Mucosa of stomach (tissue), 1 donor: ENCODE results near the gene TTC9C.
"Not testable (repeated sequence)": the region's sequence is repeated elsewhere in the genome, so short reads cannot be mapped to it uniquely, and the experiment has no call there.

ENCODE experiments used
- H3K27me3 ChIP-seq: one replicate; pipeline ENCODE4 v1.7.0; 2013; ENCODE audit warnings: mild to moderate bottlenecking, low read length; ENCODE audit not compliant: control insufficient read depth, insufficient read depth
- H3K36me3 ChIP-seq: one replicate; pipeline ENCODE4 v1.7.0; 2013; ENCODE audit warnings: low read length; ENCODE audit not compliant: control insufficient read depth, insufficient read depth
- H3K4me1 ChIP-seq: one replicate; pipeline ENCODE4 v1.7.0; 2013; ENCODE audit warnings: mild to moderate bottlenecking, low read length; ENCODE audit not compliant: control insufficient read depth, insufficient read depth
- H3K4me3 ChIP-seq: one replicate; pipeline ENCODE4 v1.7.0; 2013; ENCODE audit warnings: low read length
- H3K9ac ChIP-seq: one replicate; pipeline ENCODE4 v1.7.0; 2013; ENCODE audit warnings: mild to moderate bottlenecking, low read length, moderate library complexity
- H3K9me3 ChIP-seq: one replicate; pipeline ENCODE4 v1.7.0; 2013; ENCODE audit warnings: mild to moderate bottlenecking, low read length, moderate library complexity; ENCODE audit not compliant: control insufficient read depth
- donor health status: Pancreatic carcinoma.

Gene TTC9C

DNA sequence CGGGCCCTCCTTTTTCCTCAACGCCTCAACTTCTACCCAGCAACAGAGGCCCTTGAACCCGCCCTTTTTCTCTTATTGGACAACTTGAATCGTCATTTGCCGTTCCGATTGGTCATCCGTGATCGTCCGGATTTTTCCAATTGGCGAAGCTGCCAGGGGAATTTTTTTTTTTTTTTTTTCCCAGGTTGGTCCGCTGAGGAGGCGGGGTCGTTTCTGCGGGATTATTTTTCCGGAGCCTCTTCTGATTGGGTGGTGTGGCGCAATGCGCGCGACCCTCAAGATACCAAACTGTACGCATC is 465 bp upstream of the TTC9C start:
- Histone ChIP-seq H3K9ac (peak overlapping the region; percentile 73), H3K27me3 (no peaks in the 10 kb centered on the region), H3K9me3 (no peaks in the 10 kb centered on the region), H3K4me3 (peak overlapping the region; percentile 98), H3K36me3 (peaks cover 10% of the 10 kb centered on the region), H3K4me1 (peaks cover 16% of the 10 kb centered on the region)

DNA sequence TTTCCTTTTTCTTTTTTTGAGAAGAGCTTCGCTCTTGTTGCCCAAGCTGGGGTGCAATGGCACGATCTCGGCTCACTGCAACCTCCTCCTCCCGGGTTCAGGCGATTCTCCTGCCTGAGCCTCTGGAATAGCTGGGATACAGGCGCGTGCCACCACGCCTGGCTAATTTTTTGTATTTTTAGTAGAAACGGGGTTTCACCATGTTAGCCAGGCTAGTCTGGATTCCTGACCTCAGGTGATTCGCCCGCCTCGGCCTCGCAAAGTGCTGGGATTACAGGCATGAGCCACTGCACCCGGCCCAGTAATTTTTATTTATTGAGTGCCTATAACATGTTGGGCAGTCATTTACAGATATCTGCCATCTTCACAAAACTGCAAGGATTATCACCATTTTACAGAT is 1.8 kb downstream of the TTC9C start:
- H3K36me3 ChIP-seq, H3K9me3 ChIP-seq, H3K27me3 ChIP-seq, H3K9ac ChIP-seq, H3K4me1 ChIP-seq: not testable (repeated sequence)
- peak overlapping the region; percentile 9 for H3K4me3 ChIP-seq

DNA sequence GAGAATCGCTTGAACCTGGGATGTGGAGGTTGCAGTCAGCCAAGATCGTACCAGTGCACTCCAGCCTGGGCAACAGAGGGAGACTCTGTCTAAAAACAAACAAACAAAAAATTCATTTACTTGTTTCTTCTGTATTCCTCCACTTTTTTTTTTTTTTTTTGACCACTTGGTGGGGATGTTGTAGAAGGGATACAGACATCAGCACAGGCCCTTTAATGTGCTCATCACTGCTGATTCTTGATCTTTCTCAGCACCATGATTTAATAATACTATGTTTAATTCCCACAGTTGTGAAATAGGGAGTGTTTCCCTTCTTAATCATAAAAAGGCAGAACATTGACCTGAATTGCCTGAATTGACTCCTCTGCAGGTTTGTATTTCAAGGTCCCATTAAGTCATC is 4.5 kb downstream of the TTC9C start:
- no peaks in the 10 kb centered on the region for H3K27me3 ChIP-seq
- H3K36me3 ChIP-seq = no peaks in the 10 kb centered on the region
- H3K9ac ChIP-seq = no peak overlapping the region
- H3K4me3 ChIP-seq = no peak overlapping the region
- H3K9me3 ChIP-seq = no peaks in the 10 kb centered on the region
- H3K4me1 ChIP-seq = peaks cover 5% of the 10 kb centered on the region

DNA sequence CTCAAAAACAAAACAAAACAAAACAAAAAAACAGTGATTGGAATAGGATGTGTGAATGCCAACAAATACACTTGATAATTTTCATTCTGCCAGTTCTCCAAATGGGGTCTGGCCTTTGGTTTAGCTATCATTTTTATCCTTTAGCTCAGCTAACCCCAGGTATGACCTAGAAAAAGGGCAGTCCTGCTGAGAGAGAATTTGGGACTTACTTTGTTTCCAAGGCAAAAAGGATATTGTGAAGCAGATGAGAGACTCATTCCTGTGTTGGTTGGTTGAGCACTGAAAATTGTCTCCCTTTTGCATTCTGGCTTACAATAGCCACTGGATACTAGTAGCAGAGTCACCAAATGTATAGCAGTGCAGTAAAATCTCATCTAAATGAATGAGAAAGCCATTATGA is 8.9 kb downstream of the TTC9C start:
- no peak overlapping the region for H3K9ac ChIP-seq
- H3K4me1 ChIP-seq = no peaks in the 10 kb centered on the region
- H3K9me3 ChIP-seq = no peaks in the 10 kb centered on the region
- peaks cover 7% of the 10 kb centered on the region for H3K36me3 ChIP-seq
- H3K4me3 ChIP-seq = no peak overlapping the region
- H3K27me3 ChIP-seq = no peaks in the 10 kb centered on the region

DNA sequence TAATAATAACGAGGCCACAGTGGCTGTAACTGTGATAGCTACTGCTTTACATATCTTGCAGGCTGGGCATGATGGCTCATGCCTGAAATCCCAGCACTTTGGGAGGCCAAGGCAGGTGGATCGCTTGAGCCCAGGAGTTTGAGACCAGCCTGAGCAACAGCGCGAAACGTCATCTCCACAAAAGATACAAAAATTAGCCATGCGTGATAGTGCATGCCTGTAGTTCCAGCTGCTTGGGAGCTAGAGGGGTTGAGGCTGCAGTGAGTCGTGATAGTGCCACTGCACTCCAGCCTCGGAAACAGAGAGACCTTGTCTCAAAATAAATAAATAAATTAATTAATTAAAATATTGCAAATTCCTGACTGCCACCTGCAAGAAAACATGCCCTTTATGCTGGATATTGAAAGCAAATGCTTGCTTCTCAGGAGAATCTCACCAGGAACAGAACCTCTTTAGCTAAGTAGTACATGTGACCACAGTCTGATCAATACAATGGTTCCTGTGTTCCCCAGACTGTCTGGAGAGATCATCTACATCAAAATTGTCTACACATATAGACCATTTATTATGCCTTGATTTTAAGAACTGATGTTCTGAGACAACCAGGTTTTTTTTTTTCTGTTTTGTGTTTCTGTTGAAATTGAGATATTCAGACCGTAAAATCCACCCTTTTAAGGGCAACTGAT is 19.3 kb downstream of the TTC9C start:
- H3K4me1 ChIP-seq = peaks cover 25% of the 10 kb centered on the region

DNA sequence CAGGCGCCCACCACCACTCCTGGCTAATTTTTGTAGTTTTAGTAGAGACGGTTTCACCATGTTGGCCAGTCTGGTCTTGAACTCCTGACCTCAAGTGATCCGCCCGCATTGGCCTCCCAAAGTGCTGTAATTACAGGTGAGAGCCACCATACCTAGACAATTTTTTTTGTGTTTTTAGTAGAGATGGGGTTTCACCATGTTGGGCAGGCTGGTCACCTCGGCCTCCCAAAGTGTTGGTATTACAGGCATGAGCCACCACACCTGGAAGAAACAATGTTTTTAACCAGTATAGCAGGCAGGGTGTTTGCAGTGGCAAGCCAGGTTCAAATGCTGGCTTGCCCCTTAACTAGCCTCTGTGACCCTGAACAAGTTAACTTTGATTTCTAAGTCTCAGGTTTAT is 21.6 kb downstream of the TTC9C start:
- H3K36me3 ChIP-seq, H3K4me3 ChIP-seq, H3K9me3 ChIP-seq, H3K27me3 ChIP-seq: not testable (repeated sequence)
- H3K4me1 ChIP-seq = peaks cover 34% of the 10 kb centered on the region
- peak overlapping the region; percentile 28 for H3K9ac ChIP-seq

More for the DNA sequence above, 19.3 kb downstream of the TTC9C start:
- H3K9me3 ChIP-seq = no peaks in the 10 kb centered on the region
- H3K27me3 ChIP-seq = no peaks in the 10 kb centered on the region
- no peak overlapping the region for H3K9ac ChIP-seq
- no peaks in the 10 kb centered on the region for H3K36me3 ChIP-seq
- H3K4me3 ChIP-seq = no peak overlapping the region

DNA sequence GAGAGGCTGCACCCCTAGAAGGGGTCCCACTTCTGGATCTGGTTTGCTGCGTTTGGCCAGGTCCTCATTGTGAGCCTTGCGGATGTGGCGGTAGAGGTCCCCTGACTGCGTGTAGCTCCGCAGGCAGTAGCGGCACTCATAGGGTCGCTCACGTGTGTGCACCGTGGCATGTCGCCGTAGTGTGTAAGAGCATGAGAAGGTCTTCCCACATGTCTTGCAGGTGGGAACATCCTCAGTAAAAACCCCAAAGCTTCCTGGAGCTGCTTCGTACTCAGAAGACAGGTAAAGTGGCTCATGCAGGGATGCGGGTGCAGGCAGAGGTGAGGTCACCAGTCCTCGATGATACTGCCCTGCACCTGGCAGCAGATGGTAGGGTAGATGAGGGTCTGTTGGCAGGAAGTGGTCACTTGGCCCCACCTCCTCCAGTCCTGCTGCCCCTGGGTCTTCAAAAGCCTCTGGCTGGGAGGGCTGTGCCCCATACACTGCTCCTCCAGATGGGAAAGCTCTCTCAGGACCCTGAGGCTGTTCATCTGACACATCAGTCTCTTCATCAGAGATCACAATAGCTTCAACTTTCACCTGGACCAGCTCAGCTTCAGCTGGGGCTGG is 24.0 kb downstream of the TTC9C start:
- H3K9ac ChIP-seq = peak overlapping the region; percentile 67
- H3K36me3 ChIP-seq = no peaks in the 10 kb centered on the region
- peaks cover 34% of the 10 kb centered on the region for H3K4me1 ChIP-seq
- no peaks in the 10 kb centered on the region for H3K9me3 ChIP-seq
- H3K27me3 ChIP-seq = no peaks in the 10 kb centered on the region
- no peak overlapping the region for H3K4me3 ChIP-seq

DNA sequence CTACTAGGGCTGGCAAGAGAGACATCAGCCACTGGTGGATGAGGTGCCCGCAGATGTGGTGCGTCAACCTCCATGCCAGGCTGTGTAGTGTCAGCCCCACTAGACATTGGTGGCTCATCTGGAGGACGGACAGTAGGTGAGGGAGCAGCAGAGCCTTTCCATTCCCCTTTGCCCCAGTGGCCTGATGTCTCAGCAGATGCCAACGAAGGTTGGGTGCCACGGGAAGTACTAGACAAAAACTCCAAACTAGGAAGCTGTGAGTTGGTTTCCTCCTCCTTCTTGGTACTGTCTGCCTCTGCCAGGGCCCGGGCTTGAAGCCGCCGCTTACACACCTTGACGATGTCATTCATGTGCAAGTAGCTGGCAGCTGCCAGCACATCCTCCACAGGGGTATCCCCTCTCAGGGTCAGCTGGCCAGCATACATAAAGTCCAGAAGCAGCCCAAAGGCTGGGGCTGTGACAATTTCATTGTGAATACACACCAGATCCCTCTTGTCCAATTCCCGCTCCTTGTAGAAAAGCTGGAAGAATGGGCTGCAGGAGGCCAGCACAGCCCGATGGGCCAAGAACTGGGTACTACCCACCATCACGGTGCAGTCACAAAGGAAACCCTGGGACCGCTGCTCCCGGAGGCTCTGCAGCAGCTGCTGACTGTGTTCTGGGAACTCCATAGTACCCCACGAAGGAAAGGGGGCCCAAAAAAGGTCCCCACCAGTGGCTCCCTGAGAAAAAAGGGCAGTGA is 24.9 kb downstream of the TTC9C start:
- no peaks in the 10 kb centered on the region for H3K27me3 ChIP-seq
- H3K9ac ChIP-seq = peak overlapping the region; percentile 67
- H3K36me3 ChIP-seq = no peaks in the 10 kb centered on the region
- H3K9me3 ChIP-seq = no peaks in the 10 kb centered on the region
- peak overlapping the region; percentile 57 for H3K4me3 ChIP-seq
- H3K4me1 ChIP-seq = peaks cover 34% of the 10 kb centered on the region

DNA sequence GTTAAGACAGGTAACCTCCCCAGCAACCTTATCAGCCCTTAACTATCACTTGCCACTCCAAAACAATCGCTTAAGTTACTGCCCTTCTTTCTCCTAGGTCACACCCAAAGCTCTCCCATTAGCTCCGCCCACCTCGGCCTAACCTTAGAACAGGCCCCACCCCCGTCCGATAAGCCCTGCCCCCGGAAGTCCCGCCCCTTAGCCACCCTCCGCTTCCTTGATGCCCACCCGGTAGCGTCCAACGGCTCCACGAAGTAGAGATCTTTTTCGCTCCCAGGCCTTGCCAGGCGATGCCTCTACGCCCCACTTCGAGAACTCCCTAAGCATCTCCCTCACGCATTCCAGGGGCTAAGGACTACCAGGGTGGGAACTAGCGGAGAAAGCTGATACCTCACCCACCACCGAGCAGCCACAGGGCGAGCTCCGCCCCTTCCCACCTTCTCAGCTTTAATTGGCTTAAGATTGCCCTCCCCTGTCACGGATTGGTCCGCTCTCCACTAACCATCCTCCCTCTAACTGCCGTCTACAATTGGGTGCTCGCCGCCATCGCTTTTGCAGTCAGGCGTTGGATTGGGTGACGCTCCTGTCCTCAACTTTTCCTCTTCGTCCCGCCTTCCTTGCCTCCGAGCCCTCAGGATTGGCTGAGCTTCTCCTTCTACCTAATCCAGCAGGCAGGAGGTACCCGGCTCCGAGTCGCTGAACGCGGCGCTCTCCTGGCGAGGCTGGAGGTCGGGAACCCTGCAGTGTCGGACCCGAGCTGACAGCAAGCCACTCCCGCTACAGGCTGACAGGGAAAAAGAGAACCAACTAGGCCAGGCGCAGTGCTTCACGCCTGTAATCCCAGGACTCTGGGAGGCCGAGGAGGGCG is 25.7 kb downstream of the TTC9C start, which contains the start of gene ZBTB3:
Gene ZBTB3, minus strand, starts transcription at position 425 of the 868 bp plus-strand sequence. CDS start 496 bp downstream, outside the sequence.
- H3K4me1 ChIP-seq = peaks cover 34% of the 10 kb centered on the region
- H3K9ac ChIP-seq = peak within 1 kb of the TSS; percentile 67
- no peaks in the 10 kb centered on the region for H3K36me3 ChIP-seq
- H3K27me3 ChIP-seq = no peaks in the 10 kb centered on the region
- peak within 1 kb of the TSS; percentile 57 for H3K4me3 ChIP-seq
- H3K9me3 ChIP-seq = no peaks in the 10 kb centered on the region

DNA sequence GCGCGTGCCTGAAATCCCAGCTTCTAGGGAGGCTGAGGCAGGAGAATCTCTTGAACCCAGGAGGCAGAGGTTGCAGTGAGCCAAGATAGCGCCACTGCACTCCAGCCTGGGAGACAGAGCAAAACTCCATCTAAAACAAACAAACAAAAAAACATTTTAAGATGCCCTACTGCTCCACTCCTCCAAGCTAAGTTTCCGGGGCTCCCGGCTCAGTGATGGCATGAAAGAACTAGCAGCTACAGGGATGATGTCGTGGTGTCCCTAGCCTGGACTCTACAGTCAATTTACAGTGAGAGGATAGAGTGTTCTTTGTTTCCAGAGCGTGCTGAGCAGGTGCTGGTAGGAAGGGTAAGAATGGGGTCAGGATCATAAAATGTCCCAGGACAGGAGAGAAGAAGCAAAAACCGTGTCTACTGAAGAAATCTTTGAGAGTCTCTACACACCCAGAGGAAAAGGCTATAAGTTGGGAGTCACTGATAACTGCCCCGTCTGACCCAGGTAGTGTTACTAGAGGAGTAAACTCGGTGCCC is 26.9 kb downstream of the TTC9C start:
- Histone ChIP-seq H3K4me3 (no peak overlapping the region), H3K4me1 (peaks cover 30% of the 10 kb centered on the region), H3K27me3 (no peaks in the 10 kb centered on the region), H3K9ac (no peak overlapping the region), H3K9me3 (no peaks in the 10 kb centered on the region), H3K36me3 (no peaks in the 10 kb centered on the region)

DNA sequence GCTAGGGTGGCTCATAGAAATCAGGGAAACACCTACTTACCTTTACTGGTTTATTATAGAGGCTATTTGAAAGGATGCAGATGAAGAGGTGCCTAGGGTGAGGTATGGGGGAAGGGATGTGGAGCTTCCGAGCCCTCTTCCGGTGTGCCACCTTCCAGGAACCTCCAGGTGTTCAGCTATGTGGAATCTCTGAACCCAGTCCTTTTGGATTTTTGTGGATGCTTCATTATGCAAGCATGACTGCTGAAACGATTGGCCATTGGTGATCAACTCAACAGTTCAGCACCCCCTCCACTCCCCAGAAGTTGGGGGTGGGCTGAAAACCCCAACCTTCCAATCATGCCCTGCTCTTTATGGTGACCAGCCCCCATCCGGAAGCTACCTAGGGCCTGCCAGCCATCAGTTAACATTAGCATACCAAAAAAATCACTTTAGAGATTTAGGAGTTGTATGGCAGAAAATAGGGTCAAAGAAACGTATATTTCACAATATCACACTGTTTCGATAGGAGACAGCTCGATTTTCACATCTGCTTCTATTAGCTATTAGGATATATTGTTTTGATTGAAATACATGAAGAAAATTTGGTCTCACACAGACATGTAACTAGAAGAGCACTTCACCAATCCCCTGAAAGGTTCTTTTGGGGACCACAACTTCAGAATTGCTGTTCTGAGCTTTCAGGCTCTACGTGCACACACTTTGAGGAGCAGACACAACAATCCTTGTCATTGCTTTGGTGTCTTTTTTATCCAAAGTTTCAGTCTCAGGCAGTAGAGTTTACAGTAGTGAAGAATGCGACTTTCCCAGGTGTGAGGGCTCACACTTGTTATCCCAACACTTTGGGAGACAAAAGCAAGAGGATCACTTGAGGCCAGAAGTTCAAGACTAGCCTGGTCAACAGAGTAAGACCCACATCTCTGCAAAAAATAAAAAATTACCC is 29.8 kb downstream of the TTC9C start:
- Histone ChIP-seq H3K9ac (no peak overlapping the region), H3K4me1 (peaks cover 9% of the 10 kb centered on the region), H3K27me3 (no peaks in the 10 kb centered on the region), H3K36me3 (no peaks in the 10 kb centered on the region), H3K9me3 (no peaks in the 10 kb centered on the region), H3K4me3 (no peak overlapping the region)
